T-cell (primary cell): ENCODE measurements around the gene CALML5. TPM values are rescaled to one million over a fixed set of nuclear protein-coding genes. Genes with fewer than 3 reads are reported as not detected.

Source experiments
- ATAC-seq, 4 experiments: fragments of 200-7000 bp in 3 of 4; fragments of 150-1000 bp in 1 of 4; cut with Tn5 transposase; replicated peaks in 1 of 4; 1 replicate in 3 of 4; 2 replicates in 1 of 4; pipeline ENCODE4 v1.10.0; 2021; ENCODE audit warnings: moderate library complexity in 3 of 4, mild to moderate bottlenecking in 2 of 4, moderate number of reproducible peaks in 1 of 4
- CTCF ChIA-PET, 2 donors: fragments of 300-600 bp; sonication (Branson Sonifier 250); formaldehyde crosslinking; loops; one replicate each; lab custom pipeline; 2022; ENCODE audit warnings: antibody characterized with exemption in 2 of 2; lab: Charles Lee
- POLR2A ChIA-PET, 2 donors: fragments of 300-600 bp; sonication (Branson Sonifier 250); formaldehyde crosslinking; loops; one replicate each; lab custom pipeline; 2022; ENCODE audit warnings: antibody characterized with exemption in 2 of 2; lab: Charles Lee
- DNase-seq, 35 experiments: peaks; one replicate each; pipeline versions ENCODE4 v3.0.0 to v3.0.0-alpha.2; 2013 to 2023
- H3K27ac ChIP-seq: one replicate; pipeline ENCODE4 v1.5.1; 2013; ENCODE audit warnings: low read length
- H3K27me3 ChIP-seq, 2 experiments: replicated peaks in 1 of 2; 1 replicate in 1 of 2; 2 replicates in 1 of 2; pipeline versions ENCODE4 v1.6.1 to v1.7.0; 2013; ENCODE audit warnings: low read length in 1 of 2, mixed read lengths in 1 of 2; ENCODE audit not compliant: control insufficient read depth in 2 of 2, insufficient read depth in 2 of 2; ENCODE audit errors: extremely low read depth in 1 of 2
- H3K36me3 ChIP-seq, 2 donors: 1 replicate in 1 of 2; 2 replicates in 1 of 2; pipeline versions ENCODE4 v1.6.1 to v1.7.0; 2013; ENCODE audit warnings: low read length in 1 of 2; ENCODE audit not compliant: control insufficient read depth in 2 of 2, insufficient read depth in 1 of 2; ENCODE audit errors: extremely low read depth in 1 of 2
- H3K4me1 ChIP-seq, 2 experiments: 1 replicate in 1 of 2; 2 replicates in 1 of 2; pipeline versions ENCODE4 v1.6.1 to v1.7.0; 2013; ENCODE audit warnings: low read length in 2 of 2, mixed read lengths in 1 of 2; ENCODE audit not compliant: insufficient read depth in 2 of 2, control insufficient read depth in 1 of 2; ENCODE audit errors: extremely low read depth in 1 of 2
- H3K4me3 ChIP-seq, 2 donors: 1 replicate in 1 of 2; 2 replicates in 1 of 2; pipeline versions ENCODE4 v1.5.1 to v1.7.0; 2013; ENCODE audit warnings: mild to moderate bottlenecking in 2 of 2, low read length in 1 of 2, moderate library complexity in 1 of 2; ENCODE audit not compliant: control insufficient read depth in 1 of 2; ENCODE audit errors: extremely low read depth in 1 of 2
- H3K9me3 ChIP-seq: 2 replicates; pipeline ENCODE4 v1.7.0; 2013
- H3K27ac Mint-ChIP-seq, 2 donors: one replicate each; pipeline ENCODE4 v1.8.0; 2020 to 2021; ENCODE audit warnings: mild to moderate bottlenecking in 2 of 2, mixed read lengths in 2 of 2
- H3K27me3 Mint-ChIP-seq, 2 donors: one replicate each; pipeline ENCODE4 v1.8.0; 2021 to 2022; ENCODE audit warnings: mixed read lengths in 2 of 2
- H3K36me3 Mint-ChIP-seq: one replicate; pipeline ENCODE4 v1.8.0; 2021; ENCODE audit warnings: mixed read lengths
- H3K4me1 Mint-ChIP-seq, 3 donors: one replicate each; pipeline ENCODE4 v1.8.0; 2020 to 2022; ENCODE audit warnings: mixed read lengths in 3 of 3, mild to moderate bottlenecking in 1 of 3
- H3K4me3 Mint-ChIP-seq, 3 donors: one replicate each; pipeline ENCODE4 v1.8.0; 2020 to 2022; ENCODE audit warnings: mild to moderate bottlenecking in 3 of 3, mixed read lengths in 3 of 3, moderate library complexity in 3 of 3
- H3K9me3 Mint-ChIP-seq, 3 donors: one replicate each; pipeline ENCODE4 v1.8.0; 2020 to 2022; ENCODE audit warnings: mixed read lengths in 3 of 3
- WGBS: methylation state at CpG from one replicate; pipeline ENCODE4 v1.1.5; 2013; ENCODE audit warnings: missing lambda C conversion rate; ENCODE audit not compliant: insufficient coverage; 5-methylcytosine and 5-hydroxymethylcytosine counted together
- total RNA-seq, 35 experiments: library from RNA in 6 of 35; stranded (reverse) in 6 of 35; fragments of 120-200 nt in 1 of 35; gene quantifications; one replicate each; pipeline versions ENCODE4 v1.2.1 to v1.2.4 and lab custom pipeline; 2013 to 2026

CALML5 gene
- total RNA-seq, 5 donors from 2014 or later (not counting 1 experiment from before 2014, with no cell fraction given), result not detected

DNA sequence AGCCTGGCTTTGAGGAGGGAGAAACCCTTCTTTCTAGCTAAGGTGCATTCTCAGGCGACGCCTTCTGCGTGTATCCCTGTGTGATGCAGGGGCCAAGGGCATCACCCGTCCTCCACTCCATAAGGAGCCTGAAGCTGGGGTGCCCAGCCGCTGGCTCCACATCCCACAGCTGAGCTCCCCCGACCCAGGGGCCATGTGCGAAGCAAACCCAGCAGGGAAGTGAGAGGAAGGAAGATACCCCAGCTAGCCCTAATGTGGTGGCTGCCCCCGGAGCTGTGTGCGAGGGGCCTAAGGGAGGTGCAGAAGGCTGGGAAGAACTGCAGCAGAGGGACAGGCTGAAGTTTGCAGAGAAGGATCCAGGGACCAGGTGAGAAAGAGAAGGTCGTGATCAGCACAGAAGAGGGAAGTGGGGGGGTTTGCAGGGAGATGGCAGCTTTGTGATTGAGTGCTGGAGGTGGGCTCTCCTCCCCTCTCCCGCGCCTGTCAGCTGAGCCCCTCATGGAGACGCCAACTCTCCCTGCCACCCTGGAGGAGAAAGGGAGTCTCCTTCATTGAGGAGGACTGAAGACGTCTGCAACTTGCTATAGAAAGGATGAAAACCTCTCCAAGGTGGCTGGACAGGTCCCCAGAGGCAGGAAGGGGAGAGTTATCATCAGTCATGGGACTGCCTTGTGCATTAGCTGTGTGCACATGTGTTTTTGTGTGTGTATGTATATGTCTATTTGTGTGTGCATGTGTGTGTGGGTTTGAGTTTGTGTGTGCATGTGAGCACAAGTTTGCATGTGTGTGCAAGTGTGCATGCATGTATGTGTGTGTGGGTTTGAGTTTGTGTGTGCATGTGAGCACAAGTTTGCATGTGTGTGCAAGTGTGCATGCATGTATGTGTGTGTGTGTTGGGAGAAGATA, 3.5 kb upstream of the CALML5 start:
- H3K27me3 ChIP-seq, result peaks cover 0 to 38% of the 10 kb centered on the region in 2 experiments
- peaks cover 8 to 17% of the 10 kb centered on the region in 2 donors for H3K27me3 Mint-ChIP-seq
- H3K4me3 ChIP-seq, result no peak overlapping the region
- ATAC-seq, result no peak
- H3K36me3 ChIP-seq, result no peaks in the 10 kb centered on the region
- H3K4me1 Mint-ChIP-seq, result peaks cover 0 to 8% (median 0%) of the 10 kb centered on the region in 3 donors
- no peak overlapping the region for H3K27ac Mint-ChIP-seq
- H3K4me1 ChIP-seq, result no peaks in the 10 kb centered on the region
- H3K4me3 Mint-ChIP-seq, result no peak overlapping the region
- no peaks in the 10 kb centered on the region for H3K36me3 Mint-ChIP-seq
- no peak for DNase-seq
- no peaks in the 10 kb centered on the region for H3K9me3 ChIP-seq
- 78% methylated on average over 6 of the region's 14 CpGs for WGBS
- no peak overlapping the region for H3K27ac ChIP-seq
- H3K9me3 Mint-ChIP-seq, result no peaks in the 10 kb centered on the region
- POLR2A ChIA-PET, result no interaction called here
- CTCF ChIA-PET, result no interaction called here

DNA sequence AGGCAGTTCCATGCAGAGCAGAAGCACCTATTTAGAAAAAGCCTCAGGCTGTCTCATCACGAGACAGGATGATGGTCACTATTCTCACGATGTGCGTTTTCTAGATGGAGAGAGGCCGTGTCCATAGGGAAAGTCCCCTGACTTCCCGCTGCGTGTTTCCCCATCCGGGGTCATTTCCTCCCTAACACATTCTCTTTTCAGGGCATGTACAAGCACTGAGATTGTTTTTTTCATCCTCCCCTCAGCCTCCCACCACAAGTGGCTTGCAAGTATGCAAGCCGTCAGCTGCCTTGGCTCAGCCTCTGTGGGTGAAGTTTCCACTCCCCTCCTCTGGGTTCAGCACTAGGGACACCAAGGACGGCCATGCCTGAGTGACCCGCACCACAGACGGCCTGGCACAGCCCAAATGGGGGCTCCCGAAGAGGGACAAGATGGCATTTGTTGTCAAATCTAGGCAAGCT, 2.7 kb upstream of the CALML5 start:
- Mint-ChIP-seq H3K9me3 (no peaks in the 10 kb centered on the region), H3K27ac (no peak overlapping the region), H3K36me3 (no peaks in the 10 kb centered on the region), H3K4me1 (peaks cover 0 to 8% (median 0%) of the 10 kb centered on the region in 3 donors), H3K4me3 (no peak overlapping the region), H3K27me3 (peaks cover 8 to 17% of the 10 kb centered on the region in 2 donors)
- H3K36me3 ChIP-seq, result no peaks in the 10 kb centered on the region
- POLR2A ChIA-PET, result no interaction called here
- peaks cover 0 to 30% of the 10 kb centered on the region in 2 experiments for H3K27me3 ChIP-seq
- no peak overlapping the region for H3K27ac ChIP-seq
- ATAC-seq, result no peak
- H3K4me3 ChIP-seq, result no peak overlapping the region
- H3K9me3 ChIP-seq, result no peaks in the 10 kb centered on the region
- WGBS, result 64% methylated on average over 12 of the region's 12 CpGs
- CTCF ChIA-PET, result no interaction called here
- H3K4me1 ChIP-seq, result no peaks in the 10 kb centered on the region
- no peak for DNase-seq

DNA sequence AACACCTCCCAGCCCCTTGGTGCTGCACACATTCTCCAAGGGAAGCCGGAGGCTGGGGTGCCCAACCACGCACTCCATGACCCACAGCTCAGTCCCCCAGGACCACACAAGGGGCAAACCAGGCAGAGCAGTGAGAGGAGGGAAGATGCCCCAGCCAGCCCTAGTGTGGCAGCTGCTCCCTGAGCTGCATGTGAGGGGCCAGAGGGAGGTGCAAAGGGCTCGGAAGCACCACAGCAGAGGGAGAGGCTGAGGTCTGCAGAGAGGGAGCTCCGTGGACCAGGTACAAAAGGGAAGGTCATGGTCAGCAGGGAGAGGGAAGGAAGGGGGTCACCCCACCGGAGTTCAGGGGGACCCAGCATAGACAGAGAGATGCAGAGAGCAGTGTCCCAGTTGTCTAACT, 1.5 kb upstream of the CALML5 start:
- H3K4me1 ChIP-seq, result no peaks in the 10 kb centered on the region
- Mint-ChIP-seq H3K27me3 (peaks cover 8 to 14% of the 10 kb centered on the region in 2 donors), H3K9me3 (no peaks in the 10 kb centered on the region), H3K4me1 (peaks cover 0 to 8% (median 0%) of the 10 kb centered on the region in 3 donors), H3K4me3 (no peak overlapping the region), H3K27ac (no peak overlapping the region), H3K36me3 (no peaks in the 10 kb centered on the region)
- H3K27me3 ChIP-seq, result peaks cover 0 to 29% of the 10 kb centered on the region in 2 experiments
- ChIA-PET CTCF (interaction anchor here in 1 of 2 donors (0.6 kb wide), 1 partner anchor 1251 kb away, joined by 3 read pairs; no protein-coding TSS in a partner anchor), POLR2A (interaction anchor here in 1 of 2 donors (0.7 kb wide), 1 partner anchor 84 kb away, joined by 4 read pairs; no protein-coding TSS in a partner anchor)
- H3K9me3 ChIP-seq, result no peaks in the 10 kb centered on the region
- H3K36me3 ChIP-seq, result no peaks in the 10 kb centered on the region
- 63% methylated on average over 3 of the region's 5 CpGs for WGBS
- H3K27ac ChIP-seq, result no peak overlapping the region
- H3K4me3 ChIP-seq, result no peak overlapping the region
- ATAC-seq, result no peak
- DNase-seq, result no peak

GRCh38 chr10:5500162-5500670, 846 bp upstream of the CALML5 start:
- Histone ChIP-seq H3K36me3 (no peaks in the 10 kb centered on the region), H3K4me1 (no peaks in the 10 kb centered on the region), H3K27ac (no peak overlapping the region), H3K27me3 (peaks cover 0 to 29% of the 10 kb centered on the region in 2 experiments), H3K4me3 (no peak overlapping the region), H3K9me3 (no peaks in the 10 kb centered on the region)
- H3K27me3 Mint-ChIP-seq, result peaks cover 8 to 12% of the 10 kb centered on the region in 2 donors
- ATAC-seq (no peak), DNase-seq (no peak)
- H3K9me3 Mint-ChIP-seq, result no peaks in the 10 kb centered on the region
- WGBS, result 85% methylated on average over 5 of the region's 7 CpGs
- no peak overlapping the region for H3K27ac Mint-ChIP-seq
- H3K4me1 Mint-ChIP-seq, result peaks cover 0 to 8% (median 0%) of the 10 kb centered on the region in 3 donors
- no peak overlapping the region for H3K4me3 Mint-ChIP-seq
- CTCF ChIA-PET, result no interaction called here
- H3K36me3 Mint-ChIP-seq, result no peaks in the 10 kb centered on the region
- POLR2A ChIA-PET, result no interaction called here

DNA sequence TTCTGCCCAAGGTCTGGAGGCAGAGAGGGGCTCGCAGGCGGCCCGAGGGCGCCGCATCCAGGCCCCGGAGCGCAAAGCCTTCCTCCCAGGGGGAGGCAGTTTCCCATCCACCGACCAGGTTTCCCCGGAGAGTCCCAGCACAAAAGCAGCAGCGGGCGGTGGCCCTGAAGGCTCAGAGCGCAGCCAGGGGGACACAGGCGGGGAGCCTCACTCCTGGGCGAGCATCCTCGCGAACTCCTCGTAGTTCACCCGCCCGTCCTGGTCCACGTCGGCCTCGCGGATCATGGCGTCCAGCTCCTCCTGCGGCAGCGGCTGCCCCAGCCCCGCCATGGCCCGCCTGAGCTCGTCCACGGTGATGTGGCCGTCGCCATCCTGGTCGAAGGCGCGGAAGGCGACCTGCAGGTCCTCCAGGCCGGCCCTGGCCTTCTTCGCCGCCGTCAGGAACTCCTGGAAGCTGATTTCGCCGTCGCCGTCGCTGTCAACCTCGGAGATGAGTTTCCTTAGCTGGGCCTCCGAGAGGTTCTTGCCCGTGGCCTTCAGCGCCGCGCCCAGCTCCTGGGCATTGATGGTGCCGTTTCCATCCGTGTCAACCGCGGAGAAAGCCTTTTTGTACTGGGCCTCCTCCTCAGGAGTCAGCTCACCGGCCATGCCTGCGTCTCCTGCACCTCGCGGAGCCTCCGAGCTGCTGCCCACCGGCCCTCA, 428 bp downstream of the CALML5 start:
- Mint-ChIP-seq H3K36me3 (no peaks in the 10 kb centered on the region), H3K9me3 (no peaks in the 10 kb centered on the region), H3K4me1 (peaks cover 0 to 8% (median 0%) of the 10 kb centered on the region in 3 donors), H3K4me3 (no peak overlapping the region), H3K27me3 (peaks cover 8 to 10% of the 10 kb centered on the region in 2 donors), H3K27ac (no peak overlapping the region)
- 91% methylated on average over 54 of the region's 61 CpGs for WGBS
- Histone ChIP-seq H3K9me3 (no peaks in the 10 kb centered on the region), H3K27ac (no peak overlapping the region), H3K4me3 (no peak overlapping the region), H3K27me3 (peaks cover 0 to 24% of the 10 kb centered on the region in 2 experiments), H3K4me1 (no peaks in the 10 kb centered on the region), H3K36me3 (no peaks in the 10 kb centered on the region)
- ChIA-PET CTCF (no interaction called here), POLR2A (no interaction called here)
- ATAC-seq, result no peak
- DNase-seq, result no peak
